Smooth muscle cell (in vitro differentiated cells): ENCODE data around the gene RAB6A. TPM values are rescaled to one million over a fixed set of nuclear protein-coding genes. Genes with fewer than 3 reads are reported as not detected.
"Not testable (repeated sequence)": the region's sequence is repeated elsewhere in the genome, so short reads cannot be mapped to it uniquely, and the experiment has no call there.

Source experiments
- DNase-seq: peaks from one replicate; lab custom pipeline; 2025; ENCODE audit not compliant: unreplicated experiment; lab: John Stamatoyannopoulos, UW
- H2AFZ ChIP-seq: fragments of 200-600 bp; sonication (generic); 2 replicates; pipeline ENCODE4 v1.6.0; 2016; ENCODE audit warnings: antibody characterized with exemption, low read depth, mild to moderate bottlenecking
- H3F3A ChIP-seq: fragments of 200-600 bp; sonication (generic); 2 replicates; pipeline ENCODE4 v1.6.0; 2017; ENCODE audit warnings: antibody characterized with exemption, low read depth
- H3K27ac ChIP-seq: fragments of 200-600 bp; sonication (generic); 2 replicates; pipeline ENCODE4 v1.5.1; 2016; ENCODE audit warnings: low read depth, mild to moderate bottlenecking
- H3K27me3 ChIP-seq: fragments of 200-600 bp; sonication (generic); 2 replicates; pipeline ENCODE4 v1.6.1; 2016; ENCODE audit warnings: low read depth, mild to moderate bottlenecking
- H3K36me3 ChIP-seq: fragments of 200-600 bp; sonication (generic); 2 replicates; pipeline ENCODE4 v1.5.1; 2016; ENCODE audit warnings: low read depth
- H3K4me1 ChIP-seq: fragments of 200-600 bp; sonication (generic); 2 replicates; pipeline ENCODE4 v1.5.1; 2016; ENCODE audit warnings: low read depth
- H3K4me2 ChIP-seq: fragments of 200-600 bp; sonication (generic); 2 replicates; pipeline ENCODE4 v1.6.0; 2016; ENCODE audit warnings: mild to moderate bottlenecking
- H3K4me3 ChIP-seq: fragments of 200-600 bp; sonication (generic); 2 replicates; pipeline ENCODE4 v1.5.1; 2016; ENCODE audit warnings: mild to moderate bottlenecking
- H3K79me2 ChIP-seq: fragments of 200-600 bp; sonication (generic); 2 replicates; pipeline ENCODE4 v1.6.0; 2016; ENCODE audit warnings: low read depth, mild to moderate bottlenecking
- H3K9ac ChIP-seq: fragments of 200-600 bp; sonication (generic); 2 replicates; pipeline ENCODE4 v1.6.0; 2016; ENCODE audit warnings: low read depth
- H3K9me3 ChIP-seq: fragments of 200-600 bp; sonication (generic); replicated peaks from 2 replicates; pipeline ENCODE4 v1.5.1; 2016; ENCODE audit warnings: low read depth
- H4K20me1 ChIP-seq: fragments of 200-600 bp; sonication (generic); 2 replicates; pipeline ENCODE4 v1.6.0; 2016; ENCODE audit warnings: low read depth
- CTCF ChIP-seq: fragments of 200-600 bp; sonication (generic); IDR thresholded peaks from 2 replicates; pipeline ENCODE4 v1.5.1; 2017; ENCODE audit warnings: borderline replicate concordance, mild to moderate bottlenecking, antibody characterized with exemption; ENCODE audit not compliant: insufficient read depth, poor library complexity, severe bottlenecking
- WGBS: methylation state at CpG from one replicate; pipeline ENCODE4 v1.1.7; 2016; ENCODE audit warnings: low lambda C conversion rate; 5-methylcytosine and 5-hydroxymethylcytosine counted together
- polyA plus RNA-seq: library from polyadenylated mRNA; unstranded; fragments of >200 nt; fragmentation: Nextera tagmentation; extraction: Ambion mirVana; gene quantifications from 2 replicates; pipeline ENCODE4 v1.2.1, GENCODE V29; 2016
- total RNA-seq: library from RNA; depleted of rRNA; stranded (reverse); fragments of >200 nt; gene quantifications from 2 replicates; pipeline ENCODE4 v1.2.3, GENCODE V29; 2014

The RAB6A gene
- total and polyA plus RNA-seq, 2 experiments from 2014 or later: 102 to 148 TPM

GRCh38 chr11:73747762-73748161 lies 13.1 kb downstream of the RAB6A start:
- WGBS: 97% methylated on average over 3 of the region's 3 CpGs

GRCh38 chr11:73746701-73747100 lies 14.2 kb downstream of the RAB6A start:
- no peaks in the 10 kb centered on the region for H3K4me1 ChIP-seq
- no peak overlapping the region for H3K4me3 ChIP-seq
- H3K36me3 ChIP-seq: no peaks in the 10 kb centered on the region
- H2AFZ ChIP-seq: no peak overlapping the region
- no peak overlapping the region for H3K9ac ChIP-seq
- peaks cover 99% of the 10 kb centered on the region for H3K79me2 ChIP-seq
- TF ChIP-seq CTCF: no peak
- no peak overlapping the region for H3K27ac ChIP-seq
- H3K27me3 ChIP-seq: no peaks in the 10 kb centered on the region
- 97% methylated on average over 13 of the region's 13 CpGs for WGBS
- no peaks in the 10 kb centered on the region for H3F3A ChIP-seq
- DNase-seq: no peak
- peaks cover 100% of the 10 kb centered on the region for H4K20me1 ChIP-seq
- no peak overlapping the region for H3K4me2 ChIP-seq
- no peaks in the 10 kb centered on the region for H3K9me3 ChIP-seq

More at GRCh38 chr11:73747762-73748161, 13.1 kb downstream of the RAB6A start:
- Histone ChIP-seq H3K9me3 (no peaks in the 10 kb centered on the region), H4K20me1 (peaks cover 100% of the 10 kb centered on the region), H3K4me3 (no peak overlapping the region), H3K36me3 (no peaks in the 10 kb centered on the region), H3K27ac (no peak overlapping the region), H3K79me2 (peaks cover 99% of the 10 kb centered on the region), H3K27me3 (no peaks in the 10 kb centered on the region), H3K4me2 (no peak overlapping the region), H3K9ac (no peak overlapping the region), H3K4me1 (no peaks in the 10 kb centered on the region), H3F3A (no peaks in the 10 kb centered on the region), H2AFZ (no peak overlapping the region)
- TF ChIP-seq CTCF: no peak
- DNase-seq: no peak

- no peak overlapping the region for H3K4me3 ChIP-seq
- no peak overlapping the region for H3K4me2 ChIP-seq
- TF ChIP-seq CTCF: no peak
- DNase-seq: no peak
- peaks cover 5% of the 10 kb centered on the region for H3K4me1 ChIP-seq
- H3K9ac ChIP-seq: no peak overlapping the region
- H3K27me3 ChIP-seq: no peaks in the 10 kb centered on the region
- no peaks in the 10 kb centered on the region for H3K9me3 ChIP-seq
- no peaks in the 10 kb centered on the region for H3K36me3 ChIP-seq
- 96% methylated on average over 7 of the region's 7 CpGs for WGBS
- H2AFZ ChIP-seq: no peak overlapping the region
- no peak overlapping the region for H3K27ac ChIP-seq
- H4K20me1 ChIP-seq: peaks cover 100% of the 10 kb centered on the region
- H3F3A ChIP-seq: no peaks in the 10 kb centered on the region
- H3K79me2 ChIP-seq: peaks cover 99% of the 10 kb centered on the region
Observed at GRCh38 chr11:73743045-73743444, 17.8 kb downstream of the RAB6A start.

- WGBS: 96% methylated on average over 7 of the region's 7 CpGs
- H3K27me3 ChIP-seq, H2AFZ ChIP-seq, H3K36me3 ChIP-seq, H3K4me1 ChIP-seq, H3K9ac ChIP-seq, DNase-seq, H3K4me2 ChIP-seq, H3K4me3 ChIP-seq, H3F3A ChIP-seq, H3K9me3 ChIP-seq: not testable (repeated sequence)
- Histone ChIP-seq H4K20me1 (peaks cover 100% of the 10 kb centered on the region), H3K79me2 (peaks cover 100% of the 10 kb centered on the region), H3K27ac (peak overlapping the region; percentile 63)
Observed at GRCh38 chr11:73735959-73736358, 24.9 kb downstream of the RAB6A start.
